Brain microvascular endothelial cell (primary cell): ENCODE data around the gene IFT81.
A peak's percentile ranks its signal among the peaks of the same experiment; 100 is the strongest.

Experiments used
- DNase-seq: peaks from one replicate; pipeline ENCODE4 v3.0.0-alpha.2; 2020
- H3K27ac ChIP-seq: fragments of 250-450 bp; sonication (Bioruptor Pico); 2 replicates; pipeline ENCODE4 v1.5.1; 2020; ENCODE audit warnings: mild to moderate bottlenecking, moderate library complexity
- H3K27me3 ChIP-seq: fragments of 250-450 bp; sonication (Bioruptor Pico); replicated peaks from 2 replicates; pipeline ENCODE4 v1.5.1; 2020; ENCODE audit warnings: mild to moderate bottlenecking
- H3K36me3 ChIP-seq: fragments of 250-450 bp; sonication (Bioruptor Pico); replicated peaks from 2 replicates; pipeline ENCODE4 v1.5.1; 2020; ENCODE audit warnings: mild to moderate bottlenecking
- H3K4me3 ChIP-seq: 2 replicates; pipeline ENCODE4 v1.5.1; 2011; ENCODE audit warnings: low read depth, mild to moderate bottlenecking, control low read depth, low read length, moderate library complexity
- in situ Hi-C: cut with HindIII; loops from 2 replicates; pipeline ENCODE4 v1.10.0; 2017; ENCODE audit warnings: low sequenced_read_pairs, low pct_ligation_motif_present
- TF ChIP-seq, protein P1 (sequence below): IDR thresholded peaks from 2 replicates; pipeline ENCODE4 v1.5.1; 2011; ENCODE audit warnings: low read depth, mild to moderate bottlenecking, moderate library complexity, low read length, control low read depth, inconsistent platforms; ENCODE audit errors: missing control alignments

IFT81 gene

DNA sequence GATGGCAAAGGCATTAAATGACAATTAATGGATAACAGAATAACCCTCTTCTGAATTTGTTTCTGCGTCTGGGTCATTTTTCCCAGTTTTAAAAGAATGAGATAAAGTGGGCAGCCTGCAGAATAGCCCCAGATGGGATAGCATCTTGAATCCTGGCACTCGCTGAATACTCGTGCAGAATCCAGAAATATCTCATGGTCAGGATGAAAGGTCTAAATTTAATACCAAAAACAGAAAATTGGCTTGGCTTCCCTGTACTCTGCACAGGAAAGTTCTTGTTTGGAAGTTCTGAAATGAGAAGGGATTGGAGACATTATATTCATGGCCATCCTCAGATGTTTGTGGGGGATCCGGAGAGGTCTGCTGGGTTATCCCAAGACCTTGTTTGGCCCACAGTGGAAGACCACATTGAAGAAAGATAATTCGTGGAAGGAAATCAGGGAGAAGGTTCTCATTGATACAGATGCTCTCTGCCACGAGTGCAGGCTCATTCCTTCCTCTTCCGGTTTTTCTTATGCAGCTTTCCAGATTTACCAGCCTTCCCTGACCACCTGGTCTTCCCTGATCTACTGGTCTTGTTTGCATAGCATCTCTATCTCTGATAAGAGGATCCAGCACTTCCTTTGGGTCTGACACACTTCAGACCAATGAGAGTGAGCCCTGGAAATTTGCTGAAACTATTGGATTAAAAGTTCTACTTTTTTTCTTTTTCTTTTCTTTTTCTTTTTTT, 6.0 kb upstream of the IFT81 start:
- TF ChIP-seq, protein P1, sequence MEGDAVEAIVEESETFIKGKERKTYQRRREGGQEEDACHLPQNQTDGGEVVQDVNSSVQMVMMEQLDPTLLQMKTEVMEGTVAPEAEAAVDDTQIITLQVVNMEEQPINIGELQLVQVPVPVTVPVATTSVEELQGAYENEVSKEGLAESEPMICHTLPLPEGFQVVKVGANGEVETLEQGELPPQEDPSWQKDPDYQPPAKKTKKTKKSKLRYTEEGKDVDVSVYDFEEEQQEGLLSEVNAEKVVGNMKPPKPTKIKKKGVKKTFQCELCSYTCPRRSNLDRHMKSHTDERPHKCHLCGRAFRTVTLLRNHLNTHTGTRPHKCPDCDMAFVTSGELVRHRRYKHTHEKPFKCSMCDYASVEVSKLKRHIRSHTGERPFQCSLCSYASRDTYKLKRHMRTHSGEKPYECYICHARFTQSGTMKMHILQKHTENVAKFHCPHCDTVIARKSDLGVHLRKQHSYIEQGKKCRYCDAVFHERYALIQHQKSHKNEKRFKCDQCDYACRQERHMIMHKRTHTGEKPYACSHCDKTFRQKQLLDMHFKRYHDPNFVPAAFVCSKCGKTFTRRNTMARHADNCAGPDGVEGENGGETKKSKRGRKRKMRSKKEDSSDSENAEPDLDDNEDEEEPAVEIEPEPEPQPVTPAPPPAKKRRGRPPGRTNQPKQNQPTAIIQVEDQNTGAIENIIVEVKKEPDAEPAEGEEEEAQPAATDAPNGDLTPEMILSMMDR, result no peak
- no peaks in the 10 kb centered on the region for H3K27me3 ChIP-seq
- no peaks in the 10 kb centered on the region for H3K36me3 ChIP-seq
- no peak overlapping the region for H3K4me3 ChIP-seq
- no peak overlapping the region for H3K27ac ChIP-seq
- in situ Hi-C loops, result no loop called here
- no peak for DNase-seq

DNA sequence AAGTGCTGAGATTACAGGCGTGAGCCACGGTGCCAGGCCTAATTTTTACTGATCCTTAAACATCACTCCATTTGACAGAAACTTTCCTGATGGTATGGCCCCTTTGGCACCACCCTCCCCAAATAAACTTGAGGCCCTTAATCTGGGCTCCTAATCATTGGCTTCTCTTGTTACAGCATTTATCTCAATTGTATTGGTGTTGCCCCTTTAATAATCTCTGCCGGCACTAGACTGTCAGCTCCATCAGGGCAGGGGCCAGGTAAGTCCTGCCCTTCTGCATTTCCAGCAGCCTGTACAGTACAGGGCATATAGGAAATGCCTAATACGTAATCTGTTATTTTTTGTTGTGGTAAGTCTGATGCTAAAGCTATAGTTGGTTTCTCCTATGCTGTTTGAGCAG, 1.2 kb upstream of the IFT81 start:
- Histone ChIP-seq H3K36me3 (peaks cover 2% of the 10 kb centered on the region), H3K4me3 (no peak overlapping the region), H3K27me3 (no peaks in the 10 kb centered on the region), H3K27ac (no peak overlapping the region)
- in situ Hi-C loops, result no loop called here
- TF ChIP-seq, protein P1, result no peak
- no peak for DNase-seq

DNA sequence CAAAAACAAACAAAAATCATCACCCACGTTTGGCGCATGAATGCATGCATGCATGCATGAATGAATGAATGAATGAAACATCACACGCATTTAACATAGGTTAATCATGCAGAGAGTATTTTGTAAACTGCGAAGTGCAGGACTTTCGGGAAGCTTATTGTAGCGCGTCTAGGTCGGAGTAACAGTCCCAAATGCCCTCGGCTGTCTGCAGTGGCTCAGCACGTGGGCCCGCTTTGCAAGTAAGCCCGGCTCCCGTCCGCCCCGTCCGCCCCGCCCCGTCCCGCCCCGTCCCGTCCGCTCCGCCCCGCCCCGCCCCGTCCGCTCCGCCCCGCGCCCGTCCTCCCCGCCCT, 263 bp upstream of the IFT81 start:
- no peak for DNase-seq
- no peaks in the 10 kb centered on the region for H3K27me3 ChIP-seq
- TF ChIP-seq, protein P1, result no peak
- in situ Hi-C loops, result no loop called here
- no peak overlapping the region for H3K27ac ChIP-seq
- peaks cover 4% of the 10 kb centered on the region for H3K36me3 ChIP-seq
- no peak overlapping the region for H3K4me3 ChIP-seq

DNA sequence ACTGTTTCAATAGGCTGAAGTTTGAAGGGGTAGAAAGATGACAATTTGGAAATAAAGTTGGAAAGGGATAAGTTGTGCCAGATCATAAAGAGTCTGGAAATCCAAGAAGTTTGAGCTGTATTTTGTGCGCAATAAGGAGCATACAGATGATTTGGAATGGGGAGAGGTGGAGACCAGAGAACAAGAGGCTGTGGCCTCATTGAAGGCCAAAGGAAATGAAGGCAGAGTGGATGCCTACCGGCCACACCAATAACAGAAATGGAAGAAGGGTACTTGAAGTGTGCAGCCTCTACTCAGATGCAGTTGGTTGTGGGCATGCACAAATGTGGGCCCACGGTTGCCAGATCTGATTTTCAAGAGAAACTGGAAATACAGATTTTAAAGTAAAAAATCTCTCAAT, 2.4 kb downstream of the IFT81 start:
- DNase-seq, result no peak
- in situ Hi-C loops, result no loop called here
- H3K36me3 ChIP-seq, result peaks cover 19% of the 10 kb centered on the region
- no peak overlapping the region for H3K27ac ChIP-seq
- no peak overlapping the region for H3K4me3 ChIP-seq
- no peaks in the 10 kb centered on the region for H3K27me3 ChIP-seq
- TF ChIP-seq, protein P1, result no peak

DNA sequence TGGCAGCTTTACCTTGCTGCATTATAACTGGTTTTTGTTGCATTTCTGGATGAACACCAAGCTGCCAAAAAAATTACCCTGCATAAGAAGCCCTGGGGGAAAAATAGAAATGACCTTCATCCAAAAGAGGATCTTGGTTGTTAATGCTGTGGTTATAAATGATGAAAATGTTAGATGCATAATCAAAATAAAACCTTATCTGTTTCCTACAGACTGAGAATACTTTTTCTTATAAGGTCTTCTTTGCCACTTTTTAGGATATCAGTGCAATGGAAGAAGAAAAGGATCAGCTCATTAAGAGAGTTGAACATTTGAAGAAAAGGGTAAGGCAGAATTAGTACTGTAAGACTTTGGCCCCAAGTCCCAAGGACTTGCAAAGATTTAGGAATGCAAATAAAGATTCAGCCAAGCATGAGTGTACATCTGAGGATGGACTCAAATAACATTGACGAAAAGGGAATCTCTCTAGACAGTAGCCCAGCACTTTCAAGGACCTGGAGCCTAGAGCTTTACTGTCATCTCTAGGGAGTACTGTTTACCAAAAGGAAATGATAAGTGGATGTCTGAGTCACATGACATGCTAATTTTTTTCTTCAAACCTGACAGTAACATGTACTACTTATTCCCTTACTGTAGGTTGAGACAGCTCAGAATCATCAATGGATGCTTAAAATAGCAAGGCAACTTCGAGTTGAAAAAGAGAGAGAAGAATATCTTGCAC, 10.7 kb downstream of the IFT81 start:
- Histone ChIP-seq H3K36me3 (peaks cover 50% of the 10 kb centered on the region), H3K27ac (no peak overlapping the region), H3K27me3 (no peaks in the 10 kb centered on the region), H3K4me3 (no peak overlapping the region)
- TF ChIP-seq, protein P1, result no peak
- in situ Hi-C loops, result no loop called here
- DNase-seq, result peak; percentile 34
